HG03442 (cell line): Measurements from ENCODE around the gene PHF2.

ENCODE experiments used
- ATAC-seq: cut with Tn5 transposase; IDR thresholded peaks from one replicate; pipeline ENCODE4 v1.9.1; 2021; ENCODE audit warnings: mild to moderate bottlenecking, moderate library complexity; ENCODE audit not compliant: unreplicated experiment

Gene PHF2

GRCh38 chr9:93622691-93623090 is 46.3 kb downstream of the PHF2 start:
- no peak for ATAC-seq

GRCh38 chr9:93623753-93624152 is 47.4 kb downstream of the PHF2 start:
- no peak for ATAC-seq

GRCh38 chr9:93624431-93624834 is 48.0 kb downstream of the PHF2 start:
- no peak for ATAC-seq

- no peak for ATAC-seq
These were observed 48.6 kb downstream of the PHF2 start for GRCh38 chr9:93624977-93625376.

- no peak for ATAC-seq
These were observed 53.5 kb downstream of the PHF2 start for GRCh38 chr9:93629920-93630319.

- ATAC-seq, result no peak
These were observed 54.5 kb downstream of the PHF2 start for GRCh38 chr9:93630806-93631411.

- ATAC-seq, result no peak
These were observed 57.3 kb downstream of the PHF2 start for GRCh38 chr9:93633492-93634221.

GRCh38 chr9:93634311-93635185 is 58.2 kb downstream of the PHF2 start:
- ATAC-seq, result no peak

GRCh38 chr9:93635186-93636107 is 59.1 kb downstream of the PHF2 start:
- no peak for ATAC-seq

- no peak for ATAC-seq
These were observed 59.8 kb downstream of the PHF2 start for GRCh38 chr9:93636172-93636661.

GRCh38 chr9:93636667-93637066 is 60.3 kb downstream of the PHF2 start:
- ATAC-seq, result no peak

GRCh38 chr9:93637886-93638285 is 61.5 kb downstream of the PHF2 start:
- ATAC-seq, result no peak

GRCh38 chr9:93640027-93640426 is 63.6 kb downstream of the PHF2 start:
- no peak for ATAC-seq

- no peak for ATAC-seq
These were observed 66.6 kb downstream of the PHF2 start for GRCh38 chr9:93642961-93643360.

- ATAC-seq, result no peak
These were observed 68.2 kb downstream of the PHF2 start for GRCh38 chr9:93644397-93645088.

- ATAC-seq, result no peak
These were observed 68.9 kb downstream of the PHF2 start for GRCh38 chr9:93645149-93645889.

GRCh38 chr9:93645921-93646639 is 69.7 kb downstream of the PHF2 start:
- ATAC-seq, result no peak

GRCh38 chr9:93646640-93647178 is 70.3 kb downstream of the PHF2 start:
- no peak for ATAC-seq
